Activated T-cell treated with anti-CD3 and anti-CD28 coated beads, Interleukin-2, amount 50 U/mL, for 72 hours (primary cell): ENCODE measurements around the gene SLIT3. TPM values are rescaled to one million over a fixed set of nuclear protein-coding genes. Genes with fewer than 3 reads are reported as not detected.

Source experiments
- ATAC-seq, 2 donors: fragments of 150-1000 bp; cut with Tn5 transposase; replicated peaks in 1 of 2; 2 replicates each; pipeline ENCODE4 v1.10.0; 2021; ENCODE audit warnings: moderate library complexity in 2 of 2, mild to moderate bottlenecking in 1 of 2
- DNase-seq, 2 donors: peaks; one replicate each; pipeline ENCODE4 v3.0.0; 2021 to 2022; ENCODE audit warnings: mixed read lengths in 1 of 2
- H3K27ac Mint-ChIP-seq: one replicate; pipeline ENCODE4 v1.8.0; 2022; ENCODE audit warnings: mild to moderate bottlenecking, moderate library complexity, mixed read lengths
- H3K27me3 Mint-ChIP-seq: one replicate; pipeline ENCODE4 v1.8.0; 2022; ENCODE audit warnings: low read depth, mixed read lengths
- H3K36me3 Mint-ChIP-seq, 2 donors: one replicate each; pipeline ENCODE4 v1.8.0; 2022; ENCODE audit warnings: mixed read lengths in 2 of 2, mild to moderate bottlenecking in 1 of 2; ENCODE audit not compliant: insufficient read depth in 2 of 2
- H3K4me1 Mint-ChIP-seq: one replicate; pipeline ENCODE4 v1.8.0; 2022; ENCODE audit warnings: low read depth, mixed read lengths
- H3K4me3 Mint-ChIP-seq, 2 donors: one replicate each; pipeline ENCODE4 v1.8.0; 2022; ENCODE audit warnings: mild to moderate bottlenecking in 2 of 2, mixed read lengths in 2 of 2, moderate library complexity in 2 of 2
- H3K9me3 Mint-ChIP-seq, 2 donors: one replicate each; pipeline ENCODE4 v1.8.0; 2022; ENCODE audit warnings: mixed read lengths in 2 of 2
- total RNA-seq, 2 donors: library from RNA; stranded (reverse); gene quantifications; one replicate each; pipeline ENCODE4 v1.2.3, GENCODE V29; 2022

The SLIT3 gene
- total RNA-seq, 2 donors from 2014 or later: 1.7 to 3.1 TPM

GRCh38 chr5:168950241-168950951 lies 350.5 kb downstream of the SLIT3 start:
- Mint-ChIP-seq H3K9me3 (no peaks in the 10 kb centered on the region), H3K27ac (no peak overlapping the region), H3K4me1 (peaks cover 20% of the 10 kb centered on the region), H3K36me3 (no peaks in the 10 kb centered on the region), H3K4me3 (no peak overlapping the region), H3K27me3 (no peaks in the 10 kb centered on the region)
- ATAC-seq (peak; percentile 86 to 94), DNase-seq (no peak)

GRCh38 chr5:168948746-168949145 lies 352.2 kb downstream of the SLIT3 start:
- H3K4me3 Mint-ChIP-seq: no peak overlapping the region
- ATAC-seq (no peak), DNase-seq (no peak)
- no peak overlapping the region for H3K27ac Mint-ChIP-seq
- no peaks in the 10 kb centered on the region for H3K27me3 Mint-ChIP-seq
- H3K9me3 Mint-ChIP-seq: no peaks in the 10 kb centered on the region
- peaks cover 27% of the 10 kb centered on the region for H3K4me1 Mint-ChIP-seq
- no peaks in the 10 kb centered on the region for H3K36me3 Mint-ChIP-seq

- H3K27me3 Mint-ChIP-seq: peaks cover 5% of the 10 kb centered on the region
- peaks cover 31% of the 10 kb centered on the region for H3K4me1 Mint-ChIP-seq
- no peaks in the 10 kb centered on the region for H3K36me3 Mint-ChIP-seq
- ATAC-seq (peak in 1 of 2 donors; percentile 42), DNase-seq (peak; percentile 42 to 52)
- no peak overlapping the region for H3K4me3 Mint-ChIP-seq
- H3K9me3 Mint-ChIP-seq: no peaks in the 10 kb centered on the region
- H3K27ac Mint-ChIP-seq: no peak overlapping the region
Observed at GRCh38 chr5:168947212-168947868, 353.6 kb downstream of the SLIT3 start.

DNA sequence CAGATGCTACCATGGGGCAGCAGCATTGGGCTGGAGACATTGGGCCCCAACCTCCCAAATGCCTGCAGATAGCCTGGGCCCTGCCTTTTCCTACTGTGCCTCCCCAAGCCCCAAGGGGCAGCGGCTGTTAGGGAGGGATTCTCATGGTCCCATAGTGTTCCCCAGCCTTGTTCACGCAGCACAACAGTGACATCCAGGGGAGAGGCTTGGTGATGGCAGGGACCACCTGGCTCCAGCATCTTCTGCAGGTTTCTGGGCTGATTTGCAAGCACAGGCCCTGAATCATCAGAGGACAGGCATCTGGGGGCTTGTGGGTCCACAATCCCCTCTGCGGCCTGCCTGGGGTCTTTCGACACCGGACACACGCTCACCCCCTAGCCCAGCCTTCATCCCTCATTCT lies 354.6 kb downstream of the SLIT3 start:
- peak in 1 of 2 donors; percentile 6 for DNase-seq
- Mint-ChIP-seq H3K27ac (no peak overlapping the region), H3K9me3 (no peaks in the 10 kb centered on the region), H3K36me3 (no peaks in the 10 kb centered on the region), H3K27me3 (peaks cover 5% of the 10 kb centered on the region), H3K4me1 (peaks cover 31% of the 10 kb centered on the region), H3K4me3 (no peak overlapping the region)
- ATAC-seq: no peak

GRCh38 chr5:168944004-168944403 lies 356.9 kb downstream of the SLIT3 start:
- no peaks in the 10 kb centered on the region for H3K9me3 Mint-ChIP-seq
- no peaks in the 10 kb centered on the region for H3K36me3 Mint-ChIP-seq
- H3K27ac Mint-ChIP-seq: no peak overlapping the region
- DNase-seq (no peak), ATAC-seq (no peak)
- H3K4me3 Mint-ChIP-seq: no peak overlapping the region
- H3K4me1 Mint-ChIP-seq: peaks cover 19% of the 10 kb centered on the region
- peaks cover 5% of the 10 kb centered on the region for H3K27me3 Mint-ChIP-seq

DNA sequence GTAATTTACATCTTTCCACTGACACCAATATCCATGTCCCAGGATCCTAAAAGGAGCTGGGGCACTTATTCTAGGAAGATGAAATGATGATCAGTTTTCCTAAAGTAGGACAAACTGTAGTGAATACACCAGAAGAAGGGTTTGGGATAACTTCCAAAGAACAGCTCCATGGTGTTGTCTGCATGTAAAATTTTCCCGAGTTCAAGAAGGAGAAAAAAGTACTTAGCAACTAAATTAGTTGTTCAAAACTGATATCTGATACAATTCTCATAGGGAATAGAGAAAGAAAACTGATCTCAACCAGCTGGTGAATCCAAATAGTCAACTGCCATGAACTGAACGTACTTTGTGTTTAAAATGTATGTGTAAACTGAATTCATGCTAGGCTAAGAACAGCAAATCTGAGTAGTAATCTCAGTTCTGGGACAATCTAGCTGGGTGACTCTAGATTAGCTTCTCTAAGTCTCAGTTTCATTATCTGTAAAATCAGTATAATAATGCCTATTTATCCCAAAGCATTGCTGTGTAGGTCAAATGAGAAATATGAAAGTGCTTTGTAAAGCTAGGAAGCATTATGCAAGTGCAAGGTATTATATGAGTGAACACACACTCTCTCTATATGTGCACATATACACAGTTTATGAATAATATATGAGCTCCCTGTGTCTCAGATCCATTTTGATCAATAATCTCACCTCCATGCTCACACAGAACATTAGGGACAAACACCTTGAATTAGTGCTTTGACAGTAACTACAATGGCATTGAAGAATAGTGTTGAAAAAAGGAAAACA lies 357.7 kb downstream of the SLIT3 start:
- H3K4me3 Mint-ChIP-seq: no peak overlapping the region
- peaks cover 19% of the 10 kb centered on the region for H3K4me1 Mint-ChIP-seq
- no peaks in the 10 kb centered on the region for H3K36me3 Mint-ChIP-seq
- DNase-seq (no peak), ATAC-seq (peak; percentile 34 to 63)
- no peak overlapping the region for H3K27ac Mint-ChIP-seq
- H3K27me3 Mint-ChIP-seq: peaks cover 5% of the 10 kb centered on the region
- H3K9me3 Mint-ChIP-seq: no peaks in the 10 kb centered on the region

DNA sequence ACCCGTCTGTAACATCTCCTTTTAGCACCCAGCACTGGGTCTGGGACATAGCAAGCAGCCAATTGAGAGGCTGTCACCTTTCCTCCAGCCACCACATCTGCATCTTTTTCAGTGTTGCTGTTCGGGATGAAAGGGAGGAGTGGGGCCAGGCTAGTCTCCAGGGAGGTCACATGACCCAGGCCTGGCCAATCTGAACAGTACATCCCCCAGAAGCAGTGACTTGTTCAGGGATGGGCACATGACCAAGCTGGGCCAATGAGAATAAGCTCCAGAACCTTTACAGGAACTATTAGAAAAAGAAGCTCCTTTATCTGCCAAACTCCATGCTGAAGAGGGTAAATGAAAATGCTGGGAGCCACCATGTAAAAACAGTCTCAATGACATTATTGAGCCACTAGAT lies 359.0 kb downstream of the SLIT3 start:
- no peak for DNase-seq
- no peak overlapping the region for H3K27ac Mint-ChIP-seq
- H3K36me3 Mint-ChIP-seq: no peaks in the 10 kb centered on the region
- peaks cover 5% of the 10 kb centered on the region for H3K27me3 Mint-ChIP-seq
- peaks cover 13% of the 10 kb centered on the region for H3K4me1 Mint-ChIP-seq
- ATAC-seq: no peak
- no peak overlapping the region for H3K4me3 Mint-ChIP-seq
- H3K9me3 Mint-ChIP-seq: no peaks in the 10 kb centered on the region

DNA sequence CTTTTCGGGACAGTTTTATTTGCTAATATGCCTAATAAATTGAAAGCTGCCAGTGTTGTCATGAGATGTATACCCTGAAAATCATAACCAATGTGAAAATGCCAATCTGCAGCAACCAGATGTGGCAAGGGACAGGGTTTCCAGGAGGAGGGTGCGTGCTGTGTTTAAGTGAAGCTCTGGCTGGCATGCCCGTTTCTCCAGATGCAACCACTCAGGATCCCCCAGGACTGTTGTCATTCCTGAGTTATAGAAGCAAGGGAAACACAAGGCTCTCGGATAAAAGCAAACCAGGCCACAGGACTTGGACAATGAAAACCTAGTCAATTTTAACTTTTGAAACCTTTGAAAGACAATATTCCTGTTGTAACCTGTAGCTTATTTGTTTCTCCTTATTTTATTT lies 360.2 kb downstream of the SLIT3 start:
- peaks cover 10% of the 10 kb centered on the region for H3K4me1 Mint-ChIP-seq
- H3K9me3 Mint-ChIP-seq: no peaks in the 10 kb centered on the region
- H3K27me3 Mint-ChIP-seq: peaks cover 5% of the 10 kb centered on the region
- no peak overlapping the region for H3K27ac Mint-ChIP-seq
- H3K4me3 Mint-ChIP-seq: no peak overlapping the region
- no peak for DNase-seq
- H3K36me3 Mint-ChIP-seq: no peaks in the 10 kb centered on the region
- ATAC-seq: no peak

DNA sequence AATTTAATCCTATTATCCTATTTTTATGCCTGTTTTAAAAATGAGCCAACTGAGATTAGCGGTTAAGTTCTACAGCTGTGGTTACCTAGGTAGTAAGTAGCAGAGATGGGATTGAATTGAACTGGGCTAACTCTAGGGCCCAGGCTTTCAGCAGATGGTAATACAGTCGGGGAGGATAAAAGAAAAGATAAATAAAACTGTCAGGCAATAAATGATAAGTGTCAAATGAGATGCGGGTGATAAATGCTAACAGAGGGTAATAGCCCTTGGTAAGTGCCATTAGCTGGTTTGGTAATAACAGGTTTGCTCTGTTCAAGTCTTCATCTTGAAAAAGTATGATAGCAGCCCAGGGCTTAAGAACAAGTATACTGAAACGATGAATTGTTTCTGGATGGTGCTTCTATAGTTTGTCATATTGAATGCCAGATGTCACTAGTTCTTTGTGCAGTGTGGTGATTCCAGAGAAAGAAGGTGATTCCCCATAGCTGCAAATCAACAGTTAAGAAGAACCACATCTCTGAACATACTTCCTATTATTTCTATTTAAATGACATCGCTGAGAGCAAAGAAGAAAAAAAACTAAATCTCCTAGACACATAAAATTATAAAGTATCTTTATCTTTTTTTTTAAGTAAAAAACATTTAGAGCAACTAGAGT lies 360.9 kb downstream of the SLIT3 start:
- no peak for DNase-seq
- H3K36me3 Mint-ChIP-seq: no peaks in the 10 kb centered on the region

DNA sequence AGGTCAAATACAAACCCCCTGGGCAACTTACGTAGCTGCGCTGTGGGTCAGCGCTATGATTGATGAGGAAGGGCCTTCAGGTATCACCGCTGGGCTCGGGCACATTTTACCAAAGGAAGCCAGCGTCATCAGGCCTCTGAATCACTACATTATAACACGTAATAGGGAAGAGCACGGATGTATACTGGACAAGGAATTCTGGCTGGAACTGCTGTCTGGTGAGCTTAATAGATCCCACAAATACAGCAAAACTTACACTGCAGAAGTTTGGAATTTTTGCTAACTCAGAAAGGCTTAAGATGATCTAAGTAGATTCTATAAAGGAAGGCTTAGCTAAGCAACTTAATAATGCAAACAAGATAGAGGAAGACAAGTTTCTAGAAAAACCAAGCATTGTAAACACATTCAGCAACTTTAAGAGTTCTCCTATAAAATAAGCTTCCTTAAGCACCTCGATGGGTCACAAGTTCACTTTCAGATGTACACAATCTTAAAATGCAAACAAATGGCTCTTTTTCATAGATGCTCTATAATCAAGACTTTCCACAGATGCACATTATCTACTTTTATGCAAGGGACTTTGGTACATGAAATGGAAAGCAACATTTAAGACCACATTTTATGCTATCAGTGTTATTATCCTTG lies 361.7 kb downstream of the SLIT3 start:
- Mint-ChIP-seq H3K27me3 (peaks cover 5% of the 10 kb centered on the region), H3K36me3 (no peaks in the 10 kb centered on the region), H3K4me3 (no peak overlapping the region), H3K27ac (no peak overlapping the region), H3K9me3 (peaks cover 0 to 1% of the 10 kb centered on the region in 2 donors), H3K4me1 (peaks cover 5% of the 10 kb centered on the region)
- no peak for DNase-seq
- ATAC-seq: no peak

More for the DNA sequence above, 360.9 kb downstream of the SLIT3 start:
- peak; percentile 27 to 33 for ATAC-seq
- Mint-ChIP-seq H3K27ac (no peak overlapping the region), H3K4me3 (no peak overlapping the region), H3K9me3 (peaks cover 0 to 1% of the 10 kb centered on the region in 2 donors), H3K27me3 (peaks cover 5% of the 10 kb centered on the region), H3K4me1 (peaks cover 10% of the 10 kb centered on the region)

DNA sequence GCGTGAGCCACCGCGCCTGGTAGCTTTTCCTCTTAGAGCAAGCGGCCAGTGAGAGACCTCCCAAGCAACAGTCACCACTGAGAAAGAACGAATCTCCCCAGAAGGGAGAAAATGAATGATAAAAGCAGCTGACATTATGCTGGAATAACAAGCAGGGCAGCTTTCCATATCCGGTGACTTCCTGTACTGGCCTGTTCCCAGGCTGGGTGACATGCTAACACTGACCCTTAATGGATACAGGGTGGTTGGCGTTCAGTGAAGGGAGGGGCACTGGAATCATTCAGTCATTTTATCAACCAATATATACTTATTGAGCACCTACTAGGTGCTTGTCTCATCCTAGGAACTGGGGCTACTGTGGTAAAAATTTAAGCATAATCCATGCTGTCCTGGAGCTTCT lies 364.4 kb downstream of the SLIT3 start:
- no peak for ATAC-seq

GRCh38 chr5:168935183-168935582 lies 365.8 kb downstream of the SLIT3 start:
- Mint-ChIP-seq H3K36me3 (no peaks in the 10 kb centered on the region), H3K4me1 (peaks cover 11% of the 10 kb centered on the region), H3K27ac (no peak overlapping the region), H3K4me3 (no peak overlapping the region), H3K9me3 (peaks cover 0 to 1% of the 10 kb centered on the region in 2 donors), H3K27me3 (no peaks in the 10 kb centered on the region)
- DNase-seq (no peak), ATAC-seq (no peak)

More for the DNA sequence above, 364.4 kb downstream of the SLIT3 start:
- no peak for DNase-seq
- peaks cover 0 to 1% of the 10 kb centered on the region in 2 donors for H3K9me3 Mint-ChIP-seq
- no peak overlapping the region for H3K4me3 Mint-ChIP-seq
- H3K27ac Mint-ChIP-seq: no peak overlapping the region
- H3K4me1 Mint-ChIP-seq: peaks cover 6% of the 10 kb centered on the region
- no peaks in the 10 kb centered on the region for H3K36me3 Mint-ChIP-seq
- H3K27me3 Mint-ChIP-seq: no peaks in the 10 kb centered on the region
